Smooth muscle cell (in vitro differentiated cells): ENCODE measurements around the gene YIPF5. TPM values are rescaled to one million over a fixed set of nuclear protein-coding genes. Genes with fewer than 3 reads are reported as not detected.

Experiments used
- polyA plus RNA-seq: library from polyadenylated mRNA; unstranded; fragments of >200 nt; fragmentation: Nextera tagmentation; extraction: Ambion mirVana; gene quantifications from 2 replicates; pipeline ENCODE4 v1.2.1, GENCODE V29; 2016
- small RNA-seq: library from RNA; depleted of rRNA; stranded (forward); fragments of <200 nt; gene quantifications from one replicate; pipeline ENCODE3, GENCODE V24; 2014
- total RNA-seq: library from RNA; depleted of rRNA; stranded (reverse); fragments of >200 nt; gene quantifications from 2 replicates; pipeline ENCODE4 v1.2.3, GENCODE V29; 2014

YIPF5 gene
- total and polyA plus RNA-seq, 2 experiments from 2014 or later: 192 to 215 TPM

Small RNA genes within 50 kb of the gene (small RNA-seq; reads per million reads assigned to genes)
- gene RN7SL87P: not detected

Other genes starting within 250 kb of the YIPF5 start
- 11.1 and 13.4 TPM in 2 replicates for gene KCTD16, start 214 bp upstream of the YIPF5 start, total RNA-seq
- 1.5 and 1.6 TPM in 2 replicates for gene KCTD16, start 214 bp upstream of the YIPF5 start, polyA plus RNA-seq